H1 (cell line): Measurements from ENCODE around the gene PEX16. TPM values are rescaled to one million over a fixed set of nuclear protein-coding genes. Genes with fewer than 3 reads are reported as not detected.

Source experiments
- CTCF ChIA-PET: fragments of 300-600 bp; sonication (Branson Sonifier 250); formaldehyde crosslinking; loops from one replicate; lab custom pipeline; 2021; ENCODE audit not compliant: partially characterized antibody; lab: Charles Lee
- POLR2A ChIA-PET: fragments of 300-600 bp; sonication (Branson Sonifier 250); formaldehyde crosslinking; loops from one replicate; lab custom pipeline; 2021; ENCODE audit warnings: inconsistent platforms; ENCODE audit not compliant: partially characterized antibody; lab: Charles Lee
- DNase-seq, 2 experiments: peaks; one replicate each; pipeline versions ENCODE4 v3.0.0 to v3.0.0-alpha.2; 2010 to 2022; ENCODE audit warnings: low spot score in 2 of 2, low read depth in 1 of 2, mixed read lengths in 1 of 2
- FAIRE-seq: peaks from 2 replicates; lab custom pipeline; 2011; peaks lifted over from hg19 to GRCh38; lab: Jason Lieb, UNC
- H2AFZ ChIP-seq: 2 replicates; pipeline ENCODE4 v1.8.1; 2012; ENCODE audit warnings: low read length, inconsistent platforms
- H2AK5ac ChIP-seq: 2 replicates; pipeline ENCODE4 v1.6.1; 2013; ENCODE audit warnings: low read depth, low read length
- H2BK120ac ChIP-seq: replicated peaks from 2 replicates; pipeline ENCODE3; 2013; ENCODE audit warnings: low read depth, low read length, inconsistent platforms
- H2BK12ac ChIP-seq: 2 replicates; pipeline ENCODE4 v1.6.1; 2013; ENCODE audit warnings: low read depth, low read length
- H2BK15ac ChIP-seq: 2 replicates; pipeline ENCODE4 v1.6.1; 2013; ENCODE audit warnings: low read length
- H2BK20ac ChIP-seq: 2 replicates; pipeline ENCODE4 v1.6.1; 2013; ENCODE audit warnings: low read length
- H2BK5ac ChIP-seq: 2 replicates; pipeline ENCODE4 v1.6.1; 2013; ENCODE audit warnings: low read depth, low read length
- H3K14ac ChIP-seq: 2 replicates; pipeline ENCODE4 v1.6.1; 2013; ENCODE audit warnings: inconsistent platforms; ENCODE audit not compliant: insufficient read length
- H3K18ac ChIP-seq: 2 replicates; pipeline ENCODE4 v1.6.1; 2013; ENCODE audit warnings: low read length; ENCODE audit errors: extremely low read depth
- H3K23ac ChIP-seq: 2 replicates; pipeline ENCODE4 v1.6.1; 2013; ENCODE audit warnings: inconsistent platforms; ENCODE audit not compliant: insufficient read length
- H3K23me2 ChIP-seq: 2 replicates; pipeline ENCODE4 v1.6.1; 2013; ENCODE audit warnings: low read depth, low read length
- H3K27ac ChIP-seq: 2 replicates; pipeline ENCODE4 v1.6.1; 2011; ENCODE audit warnings: low read depth, low read length, inconsistent platforms
- H3K27me3 ChIP-seq, 4 experiments: replicated peaks in 1 of 4; 1 replicate in 1 of 4; 2 replicates in 3 of 4; pipeline versions ENCODE4 v1.6.1 to v1.8.1; 2011 to 2013; ENCODE audit warnings: low read length in 3 of 4, mild to moderate bottlenecking in 3 of 4, inconsistent platforms in 2 of 4, mixed read lengths in 2 of 4, moderate library complexity in 1 of 4; ENCODE audit not compliant: control insufficient read depth in 3 of 4, insufficient read depth in 3 of 4; ENCODE audit errors: extremely low read depth in 1 of 4
- H3K36me3 ChIP-seq, 4 experiments: 2 replicates each; pipeline versions ENCODE4 v1.6.1 to v1.8.1; 2011 to 2013; ENCODE audit warnings: mild to moderate bottlenecking in 4 of 4, low read length in 3 of 4, moderate library complexity in 2 of 4, control low read depth in 1 of 4, inconsistent platforms in 1 of 4; ENCODE audit not compliant: insufficient read depth in 4 of 4, control insufficient read depth in 2 of 4
- H3K4ac ChIP-seq: replicated peaks from 2 replicates; pipeline ENCODE3; 2013; ENCODE audit warnings: low read length, low read depth, mixed read lengths, inconsistent platforms; ENCODE audit not compliant: insufficient read length
- H3K4me1 ChIP-seq, 4 experiments: replicated peaks in 1 of 4; 1 replicate in 1 of 4; 2 replicates in 3 of 4; pipeline versions ENCODE4 v1.6.1 to v1.8.1; 2011 to 2013; ENCODE audit warnings: low read length in 3 of 4, inconsistent platforms in 2 of 4, mixed read lengths in 1 of 4; ENCODE audit not compliant: insufficient read depth in 4 of 4, control insufficient read depth in 3 of 4
- H3K4me2 ChIP-seq, 2 experiments: 2 replicates each; pipeline versions ENCODE4 v1.6.1 to v1.8.1; 2011 to 2013; ENCODE audit warnings: low read depth in 2 of 2, low read length in 2 of 2, control low read depth in 1 of 2, inconsistent platforms in 1 of 2, mild to moderate bottlenecking in 1 of 2; ENCODE audit not compliant: insufficient read depth in 1 of 2
- H3K4me3 ChIP-seq, 4 experiments: fragments of 200-600, 300-600 bp in 1 of 4; sonication (generic), shearing (Covaris generic), sonication (Bioruptor Twin) in 1 of 4; 2 replicates each; pipeline versions ENCODE4 v1.5.1 to v1.8.1; 2011 to 2016; ENCODE audit warnings: low read length in 4 of 4, low read depth in 3 of 4, control low read depth in 2 of 4, inconsistent platforms in 2 of 4, mild to moderate bottlenecking in 2 of 4, mixed read lengths in 1 of 4, moderate library complexity in 1 of 4; ENCODE audit not compliant: insufficient read depth in 2 of 4; ENCODE audit errors: extremely low read depth in 1 of 4
- H3K56ac ChIP-seq: replicated peaks from 2 replicates; pipeline ENCODE3; 2013; ENCODE audit warnings: low read depth, mild to moderate bottlenecking, mixed read lengths, low read length, inconsistent platforms; ENCODE audit not compliant: insufficient read length
- H3K79me1 ChIP-seq: 2 replicates; pipeline ENCODE4 v1.6.1; 2013; ENCODE audit warnings: low read depth, low read length, control low read depth
- H3K79me2 ChIP-seq, 2 experiments: 2 replicates each; pipeline versions ENCODE4 v1.6.1 to v1.8.1; 2012 to 2013; ENCODE audit warnings: low read length in 2 of 2, mild to moderate bottlenecking in 2 of 2, inconsistent platforms in 1 of 2; ENCODE audit not compliant: insufficient read depth in 2 of 2, control insufficient read depth in 1 of 2
- H3K9ac ChIP-seq, 4 experiments: replicated peaks in 1 of 4; 1 replicate in 1 of 4; 2 replicates in 3 of 4; pipeline versions ENCODE4 v1.6.1 to v1.8.1; 2011 to 2013; ENCODE audit warnings: low read depth in 3 of 4, low read length in 3 of 4, control low read depth in 2 of 4, mild to moderate bottlenecking in 2 of 4, moderate library complexity in 2 of 4, inconsistent platforms in 1 of 4; ENCODE audit errors: extremely low read depth in 1 of 4
- H3K9me3 ChIP-seq, 2 experiments: 2 replicates each; pipeline versions ENCODE4 v1.6.1 to v1.8.1; 2012 to 2013; ENCODE audit warnings: mild to moderate bottlenecking in 2 of 2, moderate library complexity in 2 of 2, control low read depth in 1 of 2, inconsistent platforms in 1 of 2, low read depth in 1 of 2, low read length in 1 of 2, mixed read lengths in 1 of 2; ENCODE audit not compliant: insufficient read depth in 2 of 2
- H4K20me1 ChIP-seq, 2 experiments: replicated peaks in 1 of 2; 2 replicates each; pipeline versions ENCODE3 to v1.8.1; 2011 to 2013; ENCODE audit warnings: inconsistent platforms in 2 of 2, low read length in 2 of 2, mild to moderate bottlenecking in 1 of 2; ENCODE audit not compliant: insufficient read depth in 2 of 2, control insufficient read depth in 1 of 2
- H4K5ac ChIP-seq: 2 replicates; pipeline ENCODE4 v1.6.1; 2013; ENCODE audit warnings: low read length, low read depth, mixed read lengths, inconsistent platforms; ENCODE audit not compliant: insufficient read length
- H4K8ac ChIP-seq: 2 replicates; pipeline ENCODE4 v1.8.0; 2013; ENCODE audit warnings: mild to moderate bottlenecking, moderate library complexity, low read length, inconsistent platforms; ENCODE audit not compliant: insufficient read depth; ENCODE audit errors: extremely low read depth
- H4K91ac ChIP-seq: replicated peaks from 2 replicates; pipeline ENCODE3; 2013; ENCODE audit warnings: low read length, mixed read lengths, inconsistent platforms; ENCODE audit not compliant: insufficient read length
- CBX5 ChIP-seq: fragments of 300-800, 300-1000 bp; sonication (generic); IDR thresholded peaks from 2 replicates; pipeline ENCODE4 v1.7.1; 2016; ENCODE audit warnings: antibody characterized with exemption, low read length, low read depth
- CBX8 ChIP-seq: fragments of 300-800, 300-1000 bp; sonication (generic); IDR thresholded peaks from 2 replicates; pipeline ENCODE4 v1.7.1; 2016; ENCODE audit warnings: low read depth, low read length, borderline replicate concordance
- NANOG ChIP-seq: IDR thresholded peaks from 2 replicates; pipeline ENCODE4 v1.6.1; 2011; ENCODE audit warnings: low read length, low read depth, mild to moderate bottlenecking, inconsistent platforms; ENCODE audit not compliant: insufficient read depth, poor library complexity, severe bottlenecking
- SP1 ChIP-seq: IDR thresholded peaks from 2 replicates; pipeline ENCODE4 v1.6.1; 2011; ENCODE audit warnings: low read depth, low read length
- SRF ChIP-seq: IDR thresholded peaks from 2 replicates; pipeline ENCODE4 v1.6.1; 2011; ENCODE audit warnings: mild to moderate bottlenecking, low read depth, low read length, moderate library complexity
- TBP ChIP-seq: IDR thresholded peaks from 2 replicates; pipeline ENCODE4 v1.6.1; 2011; ENCODE audit warnings: low read depth, low read length, improper control_type of control experiment
- WGBS, 2 experiments: shearing (Covaris generic) in 1 of 2; methylation state at CpG; one replicate each; pipeline versions ENCODE4 v1.1.6 to v1.1.7; 2013 to 2015; ENCODE audit warnings: low lambda C conversion rate in 2 of 2, mixed read lengths in 2 of 2, inconsistent platforms in 1 of 2, low coverage in 1 of 2, missing lambda C conversion rate in 1 of 2; ENCODE audit not compliant: insufficient replicate concordance in 2 of 2, insufficient coverage in 1 of 2, insufficient read length in 1 of 2; ENCODE audit errors: extremely low coverage in 1 of 2, missing lambda C conversion rate in 1 of 2; 5-methylcytosine and 5-hydroxymethylcytosine counted together
- polyA plus RNA-seq, 7 experiments: library from polyadenylated mRNA; depleted of rRNA in 3 of 7; stranded (reverse) in 5 of 7; unstranded in 2 of 7; fragments of >200 nt in 5 of 7; fragments of 200-250 nt in 2 of 7; gene quantifications; 1 replicate in 5 of 7; 2 replicates in 1 of 7; 4 replicates in 1 of 7; pipeline versions ENCODE4 v1.2.1 to v1.2.3, GENCODE V29; 2011 to 2013; ENCODE audit warnings: missing spikeins in 2 of 7, mixed read lengths in 2 of 7
- total RNA-seq: library from RNA; stranded (reverse); fragmentation: NEBNext Ultra II Directional; extraction: Animal tissue kit (Norgen Biotek cat#: 25700); gene quantifications from 2 replicates; pipeline ENCODE4 v1.2.1, GENCODE V29; 2021

The PEX16 gene
- total and polyA plus RNA-seq, 2 of the 8 experiments (the other 6 are each of a cell fraction or from before 2014, with no cell fraction given): 29.2 to 36.0 TPM

- Histone ChIP-seq H3K79me1 (no peaks in the 10 kb centered on the region; the same call in 1 of the 2 replicates), H3K4ac (no peak overlapping the region), H4K91ac (no peak overlapping the region), H2BK12ac (no peak overlapping the region), H2BK5ac (no peak overlapping the region), H3K4me3 (no peak overlapping the region), H2BK20ac (no peak overlapping the region), H4K5ac (no peak overlapping the region), H3K4me2 (no peak overlapping the region), H3K79me2 (no peaks in the 10 kb centered on the region), H3K27me3 (no peaks in the 10 kb centered on the region), H3K23me2 (no peaks in the 10 kb centered on the region), H3K9ac (no peak overlapping the region), H3K36me3 (peaks cover 5 to 15% (median 10%) of the 10 kb centered on the region in 4 experiments; a peak in 5 of 8 replicates), H3K9me3 (no peaks in the 10 kb centered on the region), H3K27ac (no peak overlapping the region), H2BK120ac (no peak overlapping the region), H3K18ac (no peak overlapping the region), H2AFZ (no peak overlapping the region), H3K14ac (no peak overlapping the region), H4K8ac (no peak overlapping the region), H2BK15ac (no peak overlapping the region), H3K56ac (no peak overlapping the region), H3K4me1 (peaks cover 8 to 13% (median 12%) of the 10 kb centered on the region in 4 experiments; a peak in 6 of 7 replicates), H4K20me1 (peaks cover 0 to 2% of the 10 kb centered on the region in 2 experiments), H3K23ac (no peak overlapping the region), H2AK5ac (no peak overlapping the region)
- TF ChIP-seq SP1 (no peak), SRF (no peak), CBX5 (no peak), CBX8 (no peak), TBP (no peak), NANOG (no peak)
- 92% methylated on average over 2 of the region's 2 CpGs; no CpG with 5 or more reads in 1 of the 2 experiments for WGBS, 2 experiments
- CTCF ChIA-PET: interaction anchor here (0.9 to 6.3 kb wide), 19 partner anchors 11 to 362 kb away, joined by 3 to 90 read pairs (median 10); partner anchors contain the start of gene PEX16
- FAIRE-seq (no peak), DNase-seq (no peak)
- POLR2A ChIA-PET: interaction anchor here (1.0 to 2.5 kb wide), 3 partner anchors 9 to 63 kb away, joined by 3 to 9 read pairs (median 6); partner anchors contain the start of gene LARGE2
Observed at GRCh38 chr11:45871638-45872037, 46.0 kb downstream of the PEX16 start.
